A549 (cell line): ENCODE measurements around the gene ACVR1.

Experiments used
- ELK1 ChIP-seq: fragments of 150-350 bp; IDR thresholded peaks from 2 replicates; pipeline ENCODE4 v1.6.1; 2014; ENCODE audit warnings: low read depth, mild to moderate bottlenecking, low read length
- POLR2A ChIP-seq: IDR thresholded peaks from 2 replicates; pipeline ENCODE4 v1.6.1; 2012; ENCODE audit warnings: mild to moderate bottlenecking, low read length
- USF2 ChIP-seq: fragments of 450-650 bp; IDR thresholded peaks from 2 replicates; pipeline ENCODE4 v1.6.1; 2014; ENCODE audit warnings: antibody characterized with exemption
- ZC3H11A ChIP-seq: fragments of 450-650 bp; IDR thresholded peaks from 2 replicates; pipeline ENCODE4 v1.6.1; 2014; ENCODE audit warnings: antibody characterized with exemption, mild to moderate bottlenecking

GRCh38 chr2:157848213-157848612 is 27.9 kb downstream of the ACVR1 start:
- TF ChIP-seq ELK1 (no peak), ZC3H11A (no peak), POLR2A (no peak), USF2 (no peak)
